Skeletal muscle tissue (tissue), 4 donors: Measurements from ENCODE around the gene C1QTNF8. TPM values are rescaled to one million over a fixed set of nuclear protein-coding genes. Genes with fewer than 3 reads are reported as not detected.

Experiments used
- H3K27ac ChIP-seq: one replicate; pipeline ENCODE4 v1.7.0; 2013; ENCODE audit warnings: mild to moderate bottlenecking, low read depth, low read length, inconsistent platforms
- H3K27me3 ChIP-seq, 3 donors: one replicate each; pipeline ENCODE4 v1.7.0; 2013; ENCODE audit warnings: low read length in 3 of 3; ENCODE audit not compliant: control insufficient read depth in 3 of 3, insufficient read depth in 3 of 3
- H3K36me3 ChIP-seq, 3 donors: one replicate each; pipeline ENCODE4 v1.7.0; 2013; ENCODE audit warnings: low read length in 3 of 3; ENCODE audit not compliant: control insufficient read depth in 3 of 3, insufficient read depth in 3 of 3
- H3K4me1 ChIP-seq, 3 donors: one replicate each; pipeline ENCODE4 v1.7.0; 2013; ENCODE audit warnings: low read length in 3 of 3, mild to moderate bottlenecking in 3 of 3; ENCODE audit not compliant: control insufficient read depth in 3 of 3, insufficient read depth in 3 of 3
- H3K4me3 ChIP-seq, 3 donors: one replicate each; pipeline ENCODE4 v1.7.0; 2013; ENCODE audit warnings: low read length in 3 of 3
- H3K9ac ChIP-seq, 3 donors: one replicate each; pipeline ENCODE4 v1.7.0; 2013; ENCODE audit warnings: low read length in 3 of 3, mild to moderate bottlenecking in 3 of 3, moderate library complexity in 2 of 3, low read depth in 1 of 3
- H3K9me3 ChIP-seq, 3 donors: one replicate each; pipeline ENCODE4 v1.7.0; 2013; ENCODE audit warnings: low read length in 3 of 3; ENCODE audit not compliant: control insufficient read depth in 3 of 3
- total RNA-seq: library from RNA; depleted of rRNA; stranded (reverse); fragments of >200 nt; gene quantifications from one replicate; pipeline ENCODE4 v1.2.3, GENCODE V29; 2014
- donor health status: Osteomylitis.

The C1QTNF8 gene
- total RNA-seq, 1 donor from 2014 or later = not detected

DNA sequence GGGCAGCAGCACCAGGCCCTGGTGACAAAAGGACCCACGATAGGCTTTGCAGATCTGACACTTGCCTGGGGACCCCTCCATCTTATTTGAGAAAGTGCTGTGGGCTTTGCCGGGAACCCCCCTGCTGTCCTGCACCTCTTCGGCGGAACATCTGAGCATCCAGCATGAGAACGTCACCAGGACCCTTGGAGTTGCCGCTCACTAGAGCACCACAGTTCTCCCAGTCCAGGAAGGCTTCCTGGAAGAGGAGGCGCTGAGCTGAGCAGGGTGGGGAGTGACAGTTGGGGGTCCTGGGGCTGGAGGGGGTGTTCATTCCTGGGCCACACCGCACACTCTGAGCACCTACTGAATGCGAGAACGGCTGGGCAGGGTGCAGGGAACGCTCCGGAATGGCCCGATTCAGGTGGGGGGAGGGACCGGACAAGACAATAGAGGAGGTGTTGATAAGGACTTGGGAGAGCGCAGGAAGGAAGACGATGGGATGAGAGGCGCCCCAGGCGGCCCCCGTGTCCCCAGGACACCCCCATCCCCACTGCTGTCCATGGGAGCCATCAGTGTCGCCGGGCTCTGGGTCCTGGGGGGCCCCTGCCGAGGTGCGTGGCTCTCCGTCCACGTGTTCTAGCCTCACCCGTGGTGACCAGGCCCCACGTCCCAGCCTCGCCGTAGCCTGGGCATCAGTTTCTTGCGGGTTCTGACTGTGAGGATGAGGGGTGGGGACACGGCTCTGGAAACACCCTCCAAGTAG lies 32.1 kb upstream of the C1QTNF8 start:
- Histone ChIP-seq H3K36me3 (no peaks in the 10 kb centered on the region), H3K9ac (no peak overlapping the region), H3K27me3 (peaks cover 21 to 37% (median 36%) of the 10 kb centered on the region in 3 donors), H3K4me1 (no peaks in the 10 kb centered on the region), H3K27ac (no peak overlapping the region), H3K9me3 (no peaks in the 10 kb centered on the region), H3K4me3 (no peak overlapping the region)

DNA sequence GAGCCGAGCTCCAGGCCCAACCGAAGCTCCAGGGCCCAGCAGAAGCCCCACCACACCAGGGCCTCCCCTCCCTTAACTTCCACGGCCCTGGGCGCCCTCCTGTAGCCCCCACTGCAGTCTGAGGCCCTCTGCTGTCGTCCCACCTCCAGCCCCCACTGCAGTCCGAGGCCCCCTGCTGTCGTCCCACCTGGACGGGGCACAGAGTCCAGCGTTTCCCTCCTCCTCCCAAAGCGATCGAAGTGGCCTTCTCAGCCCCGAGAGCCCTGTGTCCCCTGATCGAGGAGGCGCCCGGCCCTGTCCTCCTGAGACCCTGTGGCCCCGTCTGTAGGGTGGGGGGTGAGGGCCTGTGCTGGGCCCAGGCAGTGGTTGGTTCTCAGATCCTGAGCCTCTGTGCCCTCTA lies 31.1 kb upstream of the C1QTNF8 start:
- H3K27me3 ChIP-seq = peaks cover 21 to 43% (median 40%) of the 10 kb centered on the region in 3 donors
- no peak overlapping the region for H3K4me3 ChIP-seq
- no peaks in the 10 kb centered on the region for H3K9me3 ChIP-seq
- no peaks in the 10 kb centered on the region for H3K4me1 ChIP-seq
- no peak overlapping the region for H3K9ac ChIP-seq
- no peak overlapping the region for H3K27ac ChIP-seq
- no peaks in the 10 kb centered on the region for H3K36me3 ChIP-seq

DNA sequence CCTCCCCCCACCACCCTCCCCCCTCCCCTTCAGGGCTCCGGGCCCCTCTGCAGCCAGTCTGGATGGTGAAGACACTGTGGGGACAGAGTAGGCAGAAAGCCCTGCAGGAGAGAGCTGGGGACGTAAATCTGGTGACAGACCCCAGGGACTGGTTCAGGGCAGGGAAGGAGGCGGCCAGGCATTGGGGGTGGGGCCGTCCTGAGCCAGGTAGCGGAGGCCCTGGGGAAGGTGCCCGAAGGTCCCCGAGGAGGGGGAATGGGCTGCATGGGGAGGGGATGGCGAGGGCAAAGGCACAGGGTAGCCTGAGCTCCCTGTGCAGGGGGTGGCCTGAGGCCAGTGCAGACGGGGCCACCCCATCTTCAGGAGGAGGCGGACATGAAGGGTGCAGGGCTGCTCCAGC lies 30.5 kb upstream of the C1QTNF8 start:
- H3K36me3 ChIP-seq = no peaks in the 10 kb centered on the region
- H3K9me3 ChIP-seq = no peaks in the 10 kb centered on the region
- H3K9ac ChIP-seq = no peak overlapping the region
- no peak overlapping the region for H3K27ac ChIP-seq
- H3K4me3 ChIP-seq = no peak overlapping the region
- H3K27me3 ChIP-seq = peaks cover 23 to 44% (median 43%) of the 10 kb centered on the region in 3 donors
- no peaks in the 10 kb centered on the region for H3K4me1 ChIP-seq

DNA sequence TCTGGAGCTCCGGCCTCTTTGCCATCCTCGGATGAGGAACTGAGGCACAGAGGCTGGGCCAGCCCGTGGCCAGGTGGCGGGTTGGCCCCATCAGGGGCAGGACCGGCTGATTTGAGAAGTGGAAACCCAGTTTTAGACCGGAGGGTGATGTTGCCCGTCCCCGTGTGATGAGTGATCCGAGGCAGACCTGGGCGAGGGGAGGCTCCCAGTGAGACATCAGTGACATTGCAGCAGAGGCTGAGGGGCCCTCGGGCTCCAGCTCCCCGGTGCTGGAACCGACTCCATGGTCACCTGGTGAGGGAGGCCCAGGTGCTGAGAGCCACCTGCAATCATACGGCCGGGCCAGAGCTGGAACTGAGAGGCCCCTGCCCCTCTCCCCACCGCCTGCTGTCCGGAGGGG lies 30.0 kb upstream of the C1QTNF8 start:
- H3K4me1 ChIP-seq = no peaks in the 10 kb centered on the region
- no peaks in the 10 kb centered on the region for H3K36me3 ChIP-seq
- no peaks in the 10 kb centered on the region for H3K9me3 ChIP-seq
- peaks cover 23 to 48% (median 47%) of the 10 kb centered on the region in 3 donors for H3K27me3 ChIP-seq
- H3K9ac ChIP-seq = no peak overlapping the region
- no peak overlapping the region for H3K27ac ChIP-seq
- H3K4me3 ChIP-seq = no peak overlapping the region

DNA sequence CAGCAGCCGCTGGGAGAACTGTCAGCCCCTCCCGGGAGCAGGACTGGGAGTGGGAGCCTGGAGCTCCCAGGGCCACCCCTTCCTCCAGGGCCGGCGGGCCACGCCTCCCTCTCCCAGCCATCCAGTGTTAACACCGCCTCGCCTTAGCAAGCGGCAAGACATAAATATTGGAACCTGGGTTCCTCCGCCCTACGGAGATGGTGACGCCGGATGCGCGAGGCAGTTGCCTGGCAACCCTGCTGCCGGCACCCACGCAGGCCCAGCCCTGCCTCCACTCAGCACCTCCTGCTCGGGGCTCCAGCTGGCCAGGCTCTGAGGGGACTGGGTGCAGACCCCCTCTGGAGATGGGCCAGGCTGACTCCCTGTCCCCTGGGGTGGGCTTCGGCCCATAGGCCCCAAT lies 29.4 kb upstream of the C1QTNF8 start:
- Histone ChIP-seq H3K4me1 (no peaks in the 10 kb centered on the region), H3K27me3 (peaks cover 23 to 52% (median 49%) of the 10 kb centered on the region in 3 donors), H3K9ac (no peak overlapping the region), H3K9me3 (no peaks in the 10 kb centered on the region), H3K36me3 (no peaks in the 10 kb centered on the region), H3K4me3 (no peak overlapping the region), H3K27ac (no peak overlapping the region)

DNA sequence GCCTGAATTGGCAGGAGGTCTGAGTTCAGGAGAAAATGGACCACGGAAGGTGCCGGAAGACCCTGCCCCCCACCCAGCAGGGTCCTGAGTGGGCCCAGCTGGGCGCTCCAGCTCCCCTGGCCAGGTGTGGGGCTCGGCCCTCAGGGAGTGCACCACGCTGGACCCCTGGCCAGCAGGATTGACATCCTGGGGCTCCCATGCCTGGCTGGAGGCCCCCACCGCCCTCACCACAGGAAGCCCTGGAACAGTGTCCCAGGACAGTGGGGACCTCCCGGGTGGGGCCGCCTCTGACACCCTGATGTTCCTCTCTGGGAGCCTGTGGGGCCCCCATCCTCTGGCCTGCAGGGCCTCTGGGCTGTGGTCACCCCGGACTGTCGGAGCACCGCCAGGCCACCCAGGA lies 28.8 kb upstream of the C1QTNF8 start:
- H3K4me3 ChIP-seq = no peak overlapping the region
- H3K27me3 ChIP-seq = peaks cover 23 to 58% (median 53%) of the 10 kb centered on the region in 3 donors
- no peaks in the 10 kb centered on the region for H3K36me3 ChIP-seq

DNA sequence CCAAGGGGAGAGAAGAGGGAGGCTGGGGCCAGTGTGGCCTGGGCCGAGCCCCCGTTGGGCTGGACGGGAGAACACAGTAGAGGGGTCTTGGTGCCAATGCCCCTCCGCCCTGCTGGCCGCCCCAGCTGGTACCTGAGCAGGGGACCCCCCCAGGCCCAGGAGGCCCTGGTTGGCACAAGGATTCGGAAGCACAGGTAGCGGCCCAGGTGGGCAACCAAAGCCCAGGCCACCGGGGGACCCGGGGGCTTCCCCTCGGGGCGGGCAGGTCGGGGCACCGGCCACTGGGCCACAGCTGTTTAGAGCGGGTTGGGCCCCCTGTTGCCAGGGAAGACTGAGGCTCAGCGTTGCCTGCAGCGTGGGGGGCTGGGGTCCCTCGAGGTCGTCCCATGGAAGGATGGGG lies 28.2 kb upstream of the C1QTNF8 start:
- Histone ChIP-seq H3K36me3 (no peaks in the 10 kb centered on the region), H3K9me3 (no peaks in the 10 kb centered on the region), H3K4me3 (no peak overlapping the region), H3K9ac (no peak overlapping the region), H3K27me3 (peaks cover 26 to 58% (median 53%) of the 10 kb centered on the region in 3 donors), H3K4me1 (no peaks in the 10 kb centered on the region), H3K27ac (no peak overlapping the region)

More for the DNA sequence above, 28.8 kb upstream of the C1QTNF8 start:
- Histone ChIP-seq H3K9ac (no peak overlapping the region), H3K4me1 (no peaks in the 10 kb centered on the region), H3K9me3 (no peaks in the 10 kb centered on the region), H3K27ac (no peak overlapping the region)

DNA sequence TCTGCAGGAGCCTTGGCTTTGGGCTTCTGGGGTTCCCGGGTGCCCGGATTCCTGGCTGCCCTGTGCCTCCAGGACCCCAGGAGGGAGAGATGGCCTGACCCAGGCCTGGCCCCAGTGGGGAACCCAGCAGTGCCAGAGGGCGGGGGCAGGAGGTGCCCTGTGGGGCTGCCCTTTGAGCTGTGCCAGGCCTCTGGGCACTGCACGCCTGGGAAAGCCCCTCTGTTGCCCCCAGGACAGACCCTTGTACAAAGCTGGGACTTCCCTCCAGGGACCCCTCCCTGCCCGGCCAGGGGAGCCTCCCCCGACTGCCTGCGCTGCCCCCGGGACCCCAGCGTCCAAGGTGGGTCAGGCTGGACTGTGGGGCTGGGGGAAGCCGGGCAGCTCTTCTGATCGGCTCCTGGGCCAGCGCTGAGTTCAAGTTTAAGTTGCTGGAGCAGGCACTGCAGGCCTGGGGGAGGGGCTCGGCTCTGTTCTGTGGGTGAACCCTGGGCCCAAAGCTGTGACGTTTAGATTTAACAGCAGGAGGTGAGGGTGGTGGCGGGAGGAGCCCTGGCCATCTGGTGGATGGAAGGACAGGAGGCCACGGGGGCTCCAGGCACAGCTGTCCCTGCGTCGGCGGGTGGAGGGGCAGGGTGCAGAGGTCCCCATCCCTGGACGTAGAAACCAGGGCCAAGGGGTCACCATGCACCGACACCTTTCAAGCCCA lies 27.6 kb upstream of the C1QTNF8 start:
- peaks cover 32 to 63% (median 58%) of the 10 kb centered on the region in 3 donors for H3K27me3 ChIP-seq
- no peaks in the 10 kb centered on the region for H3K9me3 ChIP-seq

DNA sequence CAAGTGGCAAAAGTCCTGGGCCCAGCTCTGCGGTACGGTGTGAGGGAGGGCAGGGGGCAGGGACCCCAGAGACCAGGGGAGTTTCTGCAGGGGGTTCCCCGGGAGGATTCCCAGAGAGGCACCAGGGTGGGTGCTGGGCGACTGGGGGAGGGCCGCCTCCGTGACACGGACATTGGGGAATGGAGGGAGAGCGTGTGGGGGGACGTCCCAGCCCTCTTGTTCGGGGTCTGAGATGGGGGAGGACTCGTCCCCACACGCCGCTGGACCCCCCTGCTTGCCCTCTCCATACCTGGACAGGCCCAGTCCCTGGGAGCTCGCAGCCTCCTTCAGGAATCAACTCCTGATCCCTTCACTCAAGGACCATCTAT lies 26.3 kb upstream of the C1QTNF8 start:
- H3K9ac ChIP-seq = no peak overlapping the region
- H3K9me3 ChIP-seq = no peaks in the 10 kb centered on the region
- no peak overlapping the region for H3K4me3 ChIP-seq
- H3K27ac ChIP-seq = no peak overlapping the region
- no peaks in the 10 kb centered on the region for H3K36me3 ChIP-seq
- peaks cover 33 to 68% (median 64%) of the 10 kb centered on the region in 3 donors for H3K27me3 ChIP-seq
- no peaks in the 10 kb centered on the region for H3K4me1 ChIP-seq

More for the DNA sequence above, 27.6 kb upstream of the C1QTNF8 start:
- Histone ChIP-seq H3K4me1 (no peaks in the 10 kb centered on the region), H3K36me3 (no peaks in the 10 kb centered on the region), H3K4me3 (no peak overlapping the region), H3K27ac (no peak overlapping the region), H3K9ac (no peak overlapping the region)
